Measurements from ENCODE around the gene DTWD1.

Gene DTWD1

GRCh38 chr15:49625460-49626036 is 4.7 kb downstream of the DTWD1 start:
- Histone ChIP-seq H3K9ac (ENCODE audit: low read length) (no peak overlapping the region), H3K27me3 (replicated peaks; ENCODE audit: insufficient read depth, low read length) (no peaks in the 10 kb centered on the region), H3K4me1 (ENCODE audit: low read length) (0 out of 2 replicates have a peak, but pooled peaks cover 6% of the 10 kb centered on the region), H3K4me3 (ENCODE audit: low read length) (no peak overlapping the region), H3K4me2 (ENCODE audit: low read depth, low read length) (no peak overlapping the region), H3K36me3 (replicated peaks; ENCODE audit: insufficient read depth, low read length) (no peaks in the 10 kb centered on the region), H3F3A (ENCODE audit: insufficient read depth, low read length) (no peaks in the 10 kb centered on the region), H2AFZ (ENCODE audit: low read length) (no peak overlapping the region), H3K27ac (ENCODE audit: low read length) (no peak overlapping the region), H3K9me2 (replicated peaks; ENCODE audit: insufficient read depth, low read length) (no peaks in the 10 kb centered on the region), H3K79me2 (ENCODE audit: low read length) (peaks cover 31% of the 10 kb centered on the region), H3K9me3 (replicated peaks; ENCODE audit: insufficient read depth, low read length) (no peaks in the 10 kb centered on the region), H4K20me1 (ENCODE audit: insufficient read depth, low read length) (no peaks in the 10 kb centered on the region)
- TF ChIP-seq EZH2 (optimal IDR thresholded peaks at IDR 0.05; ENCODE audit: low read depth, low read length) (no peak), EZH2phosphoT487 (IDR thresholded peaks at IDR 0.05; ENCODE audit: low read length) (no peak)
- TF ChIP-seq, protein P1, sequence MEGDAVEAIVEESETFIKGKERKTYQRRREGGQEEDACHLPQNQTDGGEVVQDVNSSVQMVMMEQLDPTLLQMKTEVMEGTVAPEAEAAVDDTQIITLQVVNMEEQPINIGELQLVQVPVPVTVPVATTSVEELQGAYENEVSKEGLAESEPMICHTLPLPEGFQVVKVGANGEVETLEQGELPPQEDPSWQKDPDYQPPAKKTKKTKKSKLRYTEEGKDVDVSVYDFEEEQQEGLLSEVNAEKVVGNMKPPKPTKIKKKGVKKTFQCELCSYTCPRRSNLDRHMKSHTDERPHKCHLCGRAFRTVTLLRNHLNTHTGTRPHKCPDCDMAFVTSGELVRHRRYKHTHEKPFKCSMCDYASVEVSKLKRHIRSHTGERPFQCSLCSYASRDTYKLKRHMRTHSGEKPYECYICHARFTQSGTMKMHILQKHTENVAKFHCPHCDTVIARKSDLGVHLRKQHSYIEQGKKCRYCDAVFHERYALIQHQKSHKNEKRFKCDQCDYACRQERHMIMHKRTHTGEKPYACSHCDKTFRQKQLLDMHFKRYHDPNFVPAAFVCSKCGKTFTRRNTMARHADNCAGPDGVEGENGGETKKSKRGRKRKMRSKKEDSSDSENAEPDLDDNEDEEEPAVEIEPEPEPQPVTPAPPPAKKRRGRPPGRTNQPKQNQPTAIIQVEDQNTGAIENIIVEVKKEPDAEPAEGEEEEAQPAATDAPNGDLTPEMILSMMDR (IDR thresholded peaks at IDR 0.05; ENCODE audit: low read length), result no peak
- DNase-seq, result no peak

GRCh38 chr15:49627407-49627877 is 6.6 kb downstream of the DTWD1 start:
- no peak overlapping the region for H3K4me3 ChIP-seq (ENCODE audit: low read length)
- no peaks in the 10 kb centered on the region for H3K9me2 ChIP-seq (replicated peaks; ENCODE audit: insufficient read depth, low read length)
- H3K79me2 ChIP-seq (ENCODE audit: low read length), result peaks cover 16% of the 10 kb centered on the region
- H4K20me1 ChIP-seq (ENCODE audit: insufficient read depth, low read length), result no peaks in the 10 kb centered on the region
- DNase-seq, result no peak
- H3K4me1 ChIP-seq (ENCODE audit: low read length), result no peaks in the 10 kb centered on the region
- H3K9me3 ChIP-seq (replicated peaks; ENCODE audit: insufficient read depth, low read length), result no peaks in the 10 kb centered on the region
- H3F3A ChIP-seq (ENCODE audit: insufficient read depth, low read length), result no peaks in the 10 kb centered on the region
- no peak overlapping the region for H2AFZ ChIP-seq (ENCODE audit: low read length)
- no peaks in the 10 kb centered on the region for H3K27me3 ChIP-seq (replicated peaks; ENCODE audit: insufficient read depth, low read length)
- H3K27ac ChIP-seq (ENCODE audit: low read length), result no peak overlapping the region
- H3K4me2 ChIP-seq (ENCODE audit: low read depth, low read length), result no peak overlapping the region
- 0 out of 2 replicates have a peak, but pooled peaks cover 1% of the 10 kb centered on the region for H3K36me3 ChIP-seq (replicated peaks; ENCODE audit: insufficient read depth, low read length)
- no peak overlapping the region for H3K9ac ChIP-seq (ENCODE audit: low read length)
- TF ChIP-seq EZH2phosphoT487 (IDR thresholded peaks at IDR 0.05; ENCODE audit: low read length) (no peak), EZH2 (optimal IDR thresholded peaks at IDR 0.05; ENCODE audit: low read depth, low read length) (no peak)
- TF ChIP-seq, protein P1 (IDR thresholded peaks at IDR 0.05; ENCODE audit: low read length), result no peak

- Histone ChIP-seq H3K4me1 (ENCODE audit: low read length) (no peaks in the 10 kb centered on the region), H3K27ac (ENCODE audit: low read length) (no peak overlapping the region), H3K36me3 (replicated peaks; ENCODE audit: insufficient read depth, low read length) (0 out of 2 replicates have a peak, but pooled peaks cover 3% of the 10 kb centered on the region), H3K9ac (ENCODE audit: low read length) (no peak overlapping the region), H2AFZ (ENCODE audit: low read length) (no peak overlapping the region), H3K4me3 (ENCODE audit: low read length) (no peak overlapping the region), H3K79me2 (ENCODE audit: low read length) (peaks cover 6% of the 10 kb centered on the region), H3K9me3 (replicated peaks; ENCODE audit: insufficient read depth, low read length) (no peaks in the 10 kb centered on the region), H3K27me3 (replicated peaks; ENCODE audit: insufficient read depth, low read length) (no peaks in the 10 kb centered on the region), H4K20me1 (ENCODE audit: insufficient read depth, low read length) (no peaks in the 10 kb centered on the region), H3K9me2 (replicated peaks; ENCODE audit: insufficient read depth, low read length) (no peaks in the 10 kb centered on the region), H3F3A (ENCODE audit: insufficient read depth, low read length) (no peaks in the 10 kb centered on the region), H3K4me2 (ENCODE audit: low read depth, low read length) (no peak overlapping the region)
- TF ChIP-seq EZH2 (optimal IDR thresholded peaks at IDR 0.05; ENCODE audit: low read depth, low read length) (no peak), EZH2phosphoT487 (IDR thresholded peaks at IDR 0.05; ENCODE audit: low read length) (no peak)
- TF ChIP-seq, protein P1 (IDR thresholded peaks at IDR 0.05; ENCODE audit: low read length), result no peak
- DNase-seq, result no peak
Measured at GRCh38 chr15:49628379-49628778, 7.5 kb downstream of the DTWD1 start.
